Natural killer cell (primary cell): ENCODE data around the gene MRPL43. TPM values are rescaled to one million over a fixed set of nuclear protein-coding genes. Genes with fewer than 3 reads are reported as not detected.
A peak's percentile ranks its signal among the peaks of the same experiment; 100 is the strongest.

ENCODE experiments used
- ATAC-seq, 3 donors: fragments of 150-1000 bp in 2 of 3; fragments of 200-7000 bp in 1 of 3; cut with Tn5 transposase; 1 replicate in 1 of 3; 2 replicates in 2 of 3; pipeline ENCODE4 v1.10.0; 2021; ENCODE audit warnings: mild to moderate bottlenecking in 2 of 3, moderate library complexity in 2 of 3
- DNase-seq, 2 donors: peaks; one replicate each; pipeline versions ENCODE4 v3.0.0 to v3.0.0-alpha.2; 2013 to 2021; ENCODE audit warnings: mixed read lengths in 1 of 2
- H3K27ac ChIP-seq: one replicate; pipeline ENCODE4 v1.5.1; 2013; ENCODE audit warnings: mild to moderate bottlenecking, low read length
- H3K27me3 ChIP-seq: one replicate; pipeline ENCODE4 v1.6.1; 2013; ENCODE audit warnings: low read length; ENCODE audit not compliant: control insufficient read depth, insufficient read depth
- H3K36me3 ChIP-seq: one replicate; pipeline ENCODE4 v1.6.1; 2013; ENCODE audit warnings: low read length; ENCODE audit not compliant: control insufficient read depth, insufficient read depth
- H3K4me1 ChIP-seq: one replicate; pipeline ENCODE4 v1.6.1; 2013; ENCODE audit warnings: low read length; ENCODE audit not compliant: control insufficient read depth, insufficient read depth
- H3K4me3 ChIP-seq: one replicate; pipeline ENCODE4 v1.5.1; 2013; ENCODE audit warnings: low read length
- H3K9me3 ChIP-seq: one replicate; pipeline ENCODE4 v1.6.1; 2013; ENCODE audit warnings: low read length; ENCODE audit not compliant: control insufficient read depth, insufficient read depth
- H3K27ac Mint-ChIP-seq, 2 donors: one replicate each; pipeline ENCODE4 v1.8.0; 2022; ENCODE audit warnings: mild to moderate bottlenecking in 2 of 2, mixed read lengths in 2 of 2, moderate library complexity in 1 of 2
- H3K27me3 Mint-ChIP-seq, 2 donors: one replicate each; pipeline ENCODE4 v1.8.0; 2022; ENCODE audit warnings: low read depth in 2 of 2, mixed read lengths in 2 of 2
- H3K36me3 Mint-ChIP-seq: one replicate; pipeline ENCODE4 v1.8.0; 2022; ENCODE audit warnings: mixed read lengths
- H3K4me1 Mint-ChIP-seq, 2 donors: one replicate each; pipeline ENCODE4 v1.8.0; 2022; ENCODE audit warnings: mixed read lengths in 2 of 2
- H3K4me3 Mint-ChIP-seq: one replicate; pipeline ENCODE4 v1.8.0; 2022; ENCODE audit warnings: mild to moderate bottlenecking, moderate library complexity, mixed read lengths
- H3K9me3 Mint-ChIP-seq, 2 donors: one replicate each; pipeline ENCODE4 v1.8.0; 2022; ENCODE audit warnings: mixed read lengths in 2 of 2
- WGBS: methylation state at CpG from one replicate; pipeline ENCODE4 v1.1.7; 2013; ENCODE audit warnings: missing lambda C conversion rate; ENCODE audit not compliant: insufficient coverage; 5-methylcytosine and 5-hydroxymethylcytosine counted together
- intact Hi-C: fragments of 100-400 bp; cut with micrococcal nuclease; formaldehyde crosslinking; loops from one replicate; pipeline ENCODE4 v1.14.2; 2022
- total RNA-seq, 4 donors: library from RNA; stranded (reverse); fragments of 120-200 nt in 1 of 4; gene quantifications; one replicate each; pipeline versions ENCODE4 v1.2.3 to v1.2.4, GENCODE V29; 2013 to 2022
- TF ChIP-seq, protein P1 (sequence below): fragments of 200-600 bp; IDR thresholded peaks from one replicate; pipeline ENCODE4 v1.8.0; 2022; ENCODE audit warnings: antibody characterized with exemption

MRPL43 gene
- total RNA-seq, 3 donors from 2014 or later (not counting 1 experiment from before 2014, with no cell fraction given), result 27.2 to 42.0 (median 33.1) TPM

DNA sequence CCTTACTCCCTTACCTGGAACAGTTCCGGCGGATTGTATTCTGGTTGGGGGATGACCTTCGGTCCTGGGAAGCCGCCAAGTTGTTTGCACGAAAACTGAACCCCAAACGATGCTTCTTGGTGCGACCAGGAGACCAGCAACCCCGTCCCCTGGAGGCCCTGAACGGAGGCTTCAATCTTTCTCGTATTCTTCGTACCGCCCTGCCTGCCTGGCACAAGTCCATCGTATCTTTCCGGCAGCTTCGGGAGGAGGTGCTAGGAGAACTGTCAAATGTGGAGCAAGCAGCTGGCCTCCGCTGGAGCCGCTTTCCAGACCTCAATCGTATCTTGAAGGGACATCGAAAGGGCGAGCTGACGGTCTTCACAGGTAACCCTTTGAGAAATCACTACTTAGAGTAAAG lies 1.8 kb upstream of the MRPL43 start:
- Histone ChIP-seq H3K27me3 (no peaks in the 10 kb centered on the region), H3K27ac (no peak overlapping the region), H3K4me1 (peaks cover 23% of the 10 kb centered on the region), H3K9me3 (no peaks in the 10 kb centered on the region), H3K4me3 (no peak overlapping the region), H3K36me3 (peaks cover 18% of the 10 kb centered on the region)
- TF ChIP-seq, protein P1, sequence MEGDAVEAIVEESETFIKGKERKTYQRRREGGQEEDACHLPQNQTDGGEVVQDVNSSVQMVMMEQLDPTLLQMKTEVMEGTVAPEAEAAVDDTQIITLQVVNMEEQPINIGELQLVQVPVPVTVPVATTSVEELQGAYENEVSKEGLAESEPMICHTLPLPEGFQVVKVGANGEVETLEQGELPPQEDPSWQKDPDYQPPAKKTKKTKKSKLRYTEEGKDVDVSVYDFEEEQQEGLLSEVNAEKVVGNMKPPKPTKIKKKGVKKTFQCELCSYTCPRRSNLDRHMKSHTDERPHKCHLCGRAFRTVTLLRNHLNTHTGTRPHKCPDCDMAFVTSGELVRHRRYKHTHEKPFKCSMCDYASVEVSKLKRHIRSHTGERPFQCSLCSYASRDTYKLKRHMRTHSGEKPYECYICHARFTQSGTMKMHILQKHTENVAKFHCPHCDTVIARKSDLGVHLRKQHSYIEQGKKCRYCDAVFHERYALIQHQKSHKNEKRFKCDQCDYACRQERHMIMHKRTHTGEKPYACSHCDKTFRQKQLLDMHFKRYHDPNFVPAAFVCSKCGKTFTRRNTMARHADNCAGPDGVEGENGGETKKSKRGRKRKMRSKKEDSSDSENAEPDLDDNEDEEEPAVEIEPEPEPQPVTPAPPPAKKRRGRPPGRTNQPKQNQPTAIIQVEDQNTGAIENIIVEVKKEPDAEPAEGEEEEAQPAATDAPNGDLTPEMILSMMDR, result no peak
- H3K36me3 Mint-ChIP-seq, result peaks cover 9% of the 10 kb centered on the region
- H3K27ac Mint-ChIP-seq, result no peak overlapping the region
- H3K4me1 Mint-ChIP-seq, result peaks cover 10 to 25% of the 10 kb centered on the region in 2 donors
- H3K27me3 Mint-ChIP-seq, result no peaks in the 10 kb centered on the region
- 96% methylated on average over 21 of the region's 21 CpGs for WGBS
- intact Hi-C loops, result no loop called here
- no peak for ATAC-seq
- H3K4me3 Mint-ChIP-seq, result no peak overlapping the region
- no peak for DNase-seq
- peaks cover 0 to 3% of the 10 kb centered on the region in 2 donors for H3K9me3 Mint-ChIP-seq

DNA sequence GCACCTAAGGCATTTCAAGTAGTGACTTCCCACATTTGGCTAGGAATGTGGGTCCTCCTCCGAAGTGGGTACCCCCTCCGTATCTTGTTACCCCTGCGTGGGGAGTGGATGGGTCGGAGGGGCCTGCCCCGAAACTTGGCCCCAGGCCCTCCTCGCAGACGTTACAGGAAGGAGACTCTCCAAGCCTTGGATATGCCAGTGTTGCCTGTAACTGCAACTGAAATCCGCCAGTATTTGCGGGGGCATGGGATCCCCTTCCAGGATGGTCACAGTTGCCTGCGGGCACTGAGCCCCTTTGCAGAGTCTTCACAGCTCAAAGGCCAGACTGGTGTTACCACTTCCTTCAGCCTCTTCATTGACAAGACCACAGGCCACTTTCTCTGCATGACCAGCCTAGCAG lies 869 bp upstream of the MRPL43 start:
- H3K4me3 ChIP-seq, result peak overlapping the region; percentile 78
- peak overlapping the region; percentile 76 to 91 for H3K27ac Mint-ChIP-seq
- peak overlapping the region; percentile 89 for H3K4me3 Mint-ChIP-seq
- no peaks in the 10 kb centered on the region for H3K9me3 ChIP-seq
- H3K9me3 Mint-ChIP-seq, result peaks cover 0 to 3% of the 10 kb centered on the region in 2 donors
- 76% methylated on average over 10 of the region's 10 CpGs for WGBS
- no peaks in the 10 kb centered on the region for H3K27me3 ChIP-seq
- peaks cover 23% of the 10 kb centered on the region for H3K4me1 ChIP-seq
- TF ChIP-seq, protein P1, result no peak
- DNase-seq (no peak), ATAC-seq (no peak)
- H3K36me3 Mint-ChIP-seq, result peaks cover 9% of the 10 kb centered on the region
- no peak overlapping the region for H3K27ac ChIP-seq
- intact Hi-C loops, result no loop called here
- H3K4me1 Mint-ChIP-seq, result peaks cover 10 to 26% of the 10 kb centered on the region in 2 donors
- H3K27me3 Mint-ChIP-seq, result no peaks in the 10 kb centered on the region
- H3K36me3 ChIP-seq, result peaks cover 19% of the 10 kb centered on the region

DNA sequence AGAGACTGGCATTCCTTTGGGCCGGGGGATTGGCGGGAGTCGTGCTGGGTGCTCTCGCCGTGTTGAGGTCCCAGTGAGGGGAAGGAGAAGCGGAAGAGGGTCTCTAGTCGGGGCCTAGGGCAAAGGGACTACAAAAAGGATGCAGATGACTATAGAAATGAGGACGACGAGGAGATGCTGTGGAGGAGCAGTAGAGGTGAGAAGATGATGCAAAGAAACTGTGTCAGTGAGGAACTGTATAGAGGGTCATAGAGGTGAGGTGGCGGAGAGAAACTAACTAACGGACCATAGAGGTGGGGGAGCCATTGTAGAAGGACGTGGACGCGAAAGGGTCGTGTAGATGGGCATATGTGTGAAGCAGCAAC lies 370 bp upstream of the MRPL43 start:
- no peaks in the 10 kb centered on the region for H3K27me3 ChIP-seq
- DNase-seq (no peak), ATAC-seq (peak in 1 of 3 donors; percentile 6)
- no peaks in the 10 kb centered on the region for H3K27me3 Mint-ChIP-seq
- peaks cover 23% of the 10 kb centered on the region for H3K4me1 ChIP-seq
- H3K27ac ChIP-seq, result peak overlapping the region; percentile 6
- TF ChIP-seq, protein P1, result no peak
- H3K27ac Mint-ChIP-seq, result peak overlapping the region; percentile 76 to 91
- H3K36me3 Mint-ChIP-seq, result peaks cover 9% of the 10 kb centered on the region
- no peaks in the 10 kb centered on the region for H3K9me3 ChIP-seq
- H3K36me3 ChIP-seq, result peaks cover 19% of the 10 kb centered on the region
- peak overlapping the region; percentile 89 for H3K4me3 Mint-ChIP-seq
- peaks cover 10 to 26% of the 10 kb centered on the region in 2 donors for H3K4me1 Mint-ChIP-seq
- H3K4me3 ChIP-seq, result peak overlapping the region; percentile 78
- intact Hi-C loops, result loop anchor here (1.0 kb wide), 1 partner anchor 11 kb away; no protein-coding TSS in a partner anchor
- WGBS, result 3% methylated on average over 15 of the region's 15 CpGs
- H3K9me3 Mint-ChIP-seq, result peaks cover 0 to 3% of the 10 kb centered on the region in 2 donors

DNA sequence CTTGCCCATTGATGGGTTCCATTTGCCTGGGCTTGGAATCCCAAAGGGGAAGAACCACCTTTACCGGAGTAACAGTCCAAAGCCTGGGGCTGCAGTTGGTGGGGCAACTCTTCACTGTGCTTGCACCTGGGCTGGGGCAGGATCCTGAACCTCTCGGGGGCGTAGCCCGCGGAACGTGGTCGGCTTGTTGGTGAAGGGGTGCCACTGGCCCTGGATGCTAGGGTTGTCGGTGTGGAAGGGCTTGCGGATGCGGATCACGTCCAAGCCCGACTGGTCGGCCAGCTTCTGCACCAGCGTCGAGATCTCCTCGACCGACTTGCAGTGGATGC lies 710 bp downstream of the MRPL43 start:
- H3K27me3 Mint-ChIP-seq, result no peaks in the 10 kb centered on the region
- H3K9me3 ChIP-seq, result no peaks in the 10 kb centered on the region
- H3K27ac ChIP-seq, result peak overlapping the region; percentile 6
- intact Hi-C loops, result no loop called here
- H3K4me1 Mint-ChIP-seq, result peaks cover 10 to 26% of the 10 kb centered on the region in 2 donors
- H3K27me3 ChIP-seq, result no peaks in the 10 kb centered on the region
- ATAC-seq (no peak), DNase-seq (no peak)
- TF ChIP-seq, protein P1, result no peak
- peaks cover 23% of the 10 kb centered on the region for H3K4me1 ChIP-seq
- H3K27ac Mint-ChIP-seq, result peak overlapping the region in 1 of 2 donors; percentile 91
- H3K36me3 ChIP-seq, result peaks cover 19% of the 10 kb centered on the region
- peaks cover 0 to 3% of the 10 kb centered on the region in 2 donors for H3K9me3 Mint-ChIP-seq
- WGBS, result 33% methylated on average over 17 of the region's 17 CpGs
- peaks cover 9% of the 10 kb centered on the region for H3K36me3 Mint-ChIP-seq
- peak overlapping the region; percentile 89 for H3K4me3 Mint-ChIP-seq
- peak overlapping the region; percentile 78 for H3K4me3 ChIP-seq
